Left renal cortex interstitium (tissue), 4 donors: ENCODE data around the gene ABR. TPM values are rescaled to one million over a fixed set of nuclear protein-coding genes. Genes with fewer than 3 reads are reported as not detected.
A peak's percentile ranks its signal among the peaks of the same experiment; 100 is the strongest.
"Not testable (repeated sequence)": the region's sequence is repeated elsewhere in the genome, so short reads cannot be mapped to it uniquely, and the experiment has no call there.

Source experiments
- DNase-seq, 4 donors: peaks; one replicate each; pipeline ENCODE4 v3.0.0-alpha.2; 2013; ENCODE audit warnings: low read depth in 4 of 4, low spot score in 2 of 4, missing footprints in 1 of 4
- polyA plus RNA-seq, 4 donors: library from polyadenylated mRNA; unstranded; fragments of 120-200 nt; gene quantifications; one replicate each; pipeline ENCODE4 v1.2.1, GENCODE V29; 2013; ENCODE audit not compliant: insufficient read length in 4 of 4

ABR gene
- polyA plus RNA-seq, 4 donors: 45.4 to 63.7 (median 53.3) TPM

GRCh38 chr17:1097972-1098744 is 81.6 kb downstream of the ABR start:
- not testable (repeated sequence) for DNase-seq

- DNase-seq: no peak
Measured at GRCh38 chr17:1096215-1096614, 83.6 kb downstream of the ABR start.

GRCh38 chr17:1095853-1096173 is 84.0 kb downstream of the ABR start:
- no peak for DNase-seq

GRCh38 chr17:1095090-1095852 is 84.5 kb downstream of the ABR start:
- DNase-seq: no peak

- DNase-seq: no peak
Measured at GRCh38 chr17:1094591-1094990, 85.2 kb downstream of the ABR start.

GRCh38 chr17:1091900-1092299 is 87.9 kb downstream of the ABR start:
- DNase-seq: no peak

- DNase-seq: no peak
Measured at GRCh38 chr17:1091190-1091534, 88.6 kb downstream of the ABR start.

- DNase-seq: no peak
Measured at GRCh38 chr17:1090465-1091189, 89.2 kb downstream of the ABR start.

GRCh38 chr17:1089915-1090314 is 89.9 kb downstream of the ABR start:
- DNase-seq: no peak

- DNase-seq: no peak
Measured at GRCh38 chr17:1087381-1088241, 92.2 kb downstream of the ABR start.

- no peak for DNase-seq
Measured at GRCh38 chr17:1083451-1084187, 96.2 kb downstream of the ABR start.

GRCh38 chr17:1082579-1082978 is 97.2 kb downstream of the ABR start:
- no peak for DNase-seq

GRCh38 chr17:1078831-1079561 is 100.8 kb downstream of the ABR start:
- DNase-seq: peak in 2 of 4 donors; percentile 46 to 47

- DNase-seq: peak in 1 of 4 donors; percentile 29
Measured at GRCh38 chr17:1077986-1078711, 101.6 kb downstream of the ABR start.

GRCh38 chr17:1077581-1077985 is 102.2 kb downstream of the ABR start:
- peak in 1 of 4 donors; percentile 43 for DNase-seq

GRCh38 chr17:1076982-1077302 is 102.8 kb downstream of the ABR start:
- no peak for DNase-seq

GRCh38 chr17:1076299-1076981 is 103.3 kb downstream of the ABR start:
- no peak for DNase-seq
